Thyroid gland (tissue), 4 donors: ENCODE data around the gene FLNA.

Experiments used
- POLR2A ChIP-seq, 2 donors: fragments of 450-650 bp; IDR thresholded peaks; one replicate each; pipeline ENCODE4 v1.6.1; 2017; ENCODE audit warnings: antibody characterized with exemption in 2 of 2, mild to moderate bottlenecking in 2 of 2, moderate library complexity in 1 of 2
- TF ChIP-seq, protein P1 (sequence below), 6 experiments: fragments of 200-600 bp in 3 of 6; fragments of 450-650 bp in 3 of 6; sonication (generic) in 3 of 6; IDR thresholded peaks; one replicate each; pipeline ENCODE4 v1.5.1; 2016 to 2019; ENCODE audit warnings: antibody characterized with exemption in 6 of 6, mild to moderate bottlenecking in 2 of 6, inconsistent platforms in 1 of 6, moderate library complexity in 1 of 6

DNA sequence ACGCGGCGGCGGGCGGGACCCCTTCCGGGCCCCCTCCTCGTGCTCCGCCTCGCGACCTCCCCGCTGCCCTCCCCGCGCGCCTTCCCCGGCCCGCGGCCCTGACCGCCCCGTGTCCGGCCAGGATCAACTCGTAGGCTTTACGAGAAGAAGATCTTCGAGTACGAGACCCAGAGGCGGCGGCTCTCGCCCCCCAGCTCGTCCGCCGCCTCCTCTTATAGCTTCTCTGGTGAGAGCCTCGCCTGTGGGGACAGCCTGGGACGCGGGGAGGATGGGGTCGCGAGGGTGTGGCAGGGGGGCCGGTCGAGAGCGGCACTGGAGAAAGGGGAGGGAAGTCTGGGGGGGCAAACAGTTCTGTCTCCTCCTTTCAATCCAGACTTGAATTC lies 5.1 kb upstream of the FLNA start:
- TF ChIP-seq, protein P1, sequence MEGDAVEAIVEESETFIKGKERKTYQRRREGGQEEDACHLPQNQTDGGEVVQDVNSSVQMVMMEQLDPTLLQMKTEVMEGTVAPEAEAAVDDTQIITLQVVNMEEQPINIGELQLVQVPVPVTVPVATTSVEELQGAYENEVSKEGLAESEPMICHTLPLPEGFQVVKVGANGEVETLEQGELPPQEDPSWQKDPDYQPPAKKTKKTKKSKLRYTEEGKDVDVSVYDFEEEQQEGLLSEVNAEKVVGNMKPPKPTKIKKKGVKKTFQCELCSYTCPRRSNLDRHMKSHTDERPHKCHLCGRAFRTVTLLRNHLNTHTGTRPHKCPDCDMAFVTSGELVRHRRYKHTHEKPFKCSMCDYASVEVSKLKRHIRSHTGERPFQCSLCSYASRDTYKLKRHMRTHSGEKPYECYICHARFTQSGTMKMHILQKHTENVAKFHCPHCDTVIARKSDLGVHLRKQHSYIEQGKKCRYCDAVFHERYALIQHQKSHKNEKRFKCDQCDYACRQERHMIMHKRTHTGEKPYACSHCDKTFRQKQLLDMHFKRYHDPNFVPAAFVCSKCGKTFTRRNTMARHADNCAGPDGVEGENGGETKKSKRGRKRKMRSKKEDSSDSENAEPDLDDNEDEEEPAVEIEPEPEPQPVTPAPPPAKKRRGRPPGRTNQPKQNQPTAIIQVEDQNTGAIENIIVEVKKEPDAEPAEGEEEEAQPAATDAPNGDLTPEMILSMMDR (IDR thresholded peaks at IDR 0.05), result no peak
- no peak for TF ChIP-seq POLR2A (IDR thresholded peaks at IDR 0.05)
